GM23248 (cell line): Measurements from ENCODE around the gene CEP63. TPM values are rescaled to one million over a fixed set of nuclear protein-coding genes. Genes with fewer than 3 reads are reported as not detected.

Source experiments
- DNase-seq: peaks from one replicate; pipeline ENCODE4 v3.0.0-alpha.2; 2015
- H2AFZ ChIP-seq: fragments of 200-600 bp; sonication (generic); 2 replicates; pipeline ENCODE4 v1.6.1; 2016; ENCODE audit warnings: antibody characterized with exemption
- H3F3A ChIP-seq: fragments of 200-600 bp; sonication (generic); 2 replicates; pipeline ENCODE4 v1.6.1; 2016; ENCODE audit warnings: mild to moderate bottlenecking, antibody characterized with exemption, mixed run types; ENCODE audit not compliant: insufficient read depth
- H3K27ac ChIP-seq: fragments of 200-600 bp; sonication (generic); 2 replicates; pipeline ENCODE4 v1.5.1; 2016; ENCODE audit warnings: mild to moderate bottlenecking
- H3K27me3 ChIP-seq: fragments of 200-600 bp; sonication (generic); replicated peaks from 2 replicates; pipeline ENCODE4 v1.6.1; 2016; ENCODE audit warnings: mild to moderate bottlenecking; ENCODE audit not compliant: insufficient read depth
- H3K36me3 ChIP-seq: fragments of 200-600 bp; sonication (generic); 2 replicates; pipeline ENCODE4 v1.6.1; 2016; ENCODE audit warnings: low read depth, mild to moderate bottlenecking
- H3K4me1 ChIP-seq: fragments of 200-600 bp; sonication (generic); 2 replicates; pipeline ENCODE4 v1.6.1; 2016; ENCODE audit warnings: mild to moderate bottlenecking; ENCODE audit not compliant: insufficient read depth
- H3K4me2 ChIP-seq: fragments of 200-600 bp; sonication (generic); one replicate; pipeline ENCODE4 v1.6.1; 2016; ENCODE audit warnings: mild to moderate bottlenecking; ENCODE audit not compliant: unreplicated experiment
- H3K4me3 ChIP-seq: fragments of 200-600 bp; sonication (generic); 2 replicates; pipeline ENCODE4 v1.5.1; 2016; ENCODE audit warnings: mild to moderate bottlenecking
- H3K79me2 ChIP-seq: fragments of 200-600 bp; sonication (generic); 2 replicates; pipeline ENCODE4 v1.6.1; 2016; ENCODE audit warnings: mild to moderate bottlenecking; ENCODE audit not compliant: insufficient read depth
- H3K9ac ChIP-seq: fragments of 200-600 bp; sonication (generic); 2 replicates; pipeline ENCODE4 v1.6.1; 2016; ENCODE audit warnings: mild to moderate bottlenecking
- H3K9me2 ChIP-seq: fragments of 200-600 bp; sonication (generic); 2 replicates; pipeline ENCODE4 v1.6.1; 2016; ENCODE audit warnings: mixed run types, mild to moderate bottlenecking, moderate library complexity; ENCODE audit not compliant: insufficient read depth
- H3K9me3 ChIP-seq: fragments of 200-600 bp; sonication (generic); one replicate; pipeline ENCODE4 v1.6.1; 2017; ENCODE audit warnings: low read depth
- H4K20me1 ChIP-seq: fragments of 200-600 bp; sonication (generic); 2 replicates; pipeline ENCODE4 v1.6.0; 2016; ENCODE audit not compliant: insufficient read depth
- EZH2 ChIP-seq: fragments of 200-600 bp; sonication (generic); IDR thresholded peaks from 2 replicates; pipeline ENCODE4 v1.6.1; 2018; ENCODE audit warnings: antibody characterized with exemption, mild to moderate bottlenecking; ENCODE audit not compliant: insufficient read depth, poor library complexity, severe bottlenecking
- EZH2phosphoT487 ChIP-seq: fragments of 200-600 bp; sonication (generic); IDR thresholded peaks from 2 replicates; pipeline ENCODE4 v1.6.1; 2018; ENCODE audit warnings: antibody characterized with exemption, moderate library complexity, mild to moderate bottlenecking, low read depth; ENCODE audit not compliant: insufficient read depth
- WGBS, 2 experiments: methylation state at CpG; one replicate each; pipeline ENCODE4 v1.1.6; 2015 to 2017; ENCODE audit warnings: low lambda C conversion rate in 2 of 2, low coverage in 1 of 2; ENCODE audit errors: missing lambda C conversion rate in 2 of 2; 5-methylcytosine and 5-hydroxymethylcytosine counted together
- in situ Hi-C: fragments of 300-500 bp; cut with MboI; formaldehyde crosslinking; loops from 2 replicates; pipeline ENCODE4 v1.15.0; 2020
- polyA plus RNA-seq: library from polyadenylated mRNA; unstranded; fragments of >200 nt; fragmentation: Nextera tagmentation; extraction: Ambion mirVana; gene quantifications from 2 replicates; pipeline ENCODE4 v1.2.1, GENCODE V29; 2016
- total RNA-seq: library from RNA; depleted of rRNA; stranded (reverse); fragments of >200 nt; shearing (Covaris generic); gene quantifications from 2 replicates; pipeline ENCODE4 v1.2.3, GENCODE V29; 2014

Gene CEP63
- total and polyA plus RNA-seq, 2 experiments from 2014 or later = 21.0 to 29.7 TPM

DNA sequence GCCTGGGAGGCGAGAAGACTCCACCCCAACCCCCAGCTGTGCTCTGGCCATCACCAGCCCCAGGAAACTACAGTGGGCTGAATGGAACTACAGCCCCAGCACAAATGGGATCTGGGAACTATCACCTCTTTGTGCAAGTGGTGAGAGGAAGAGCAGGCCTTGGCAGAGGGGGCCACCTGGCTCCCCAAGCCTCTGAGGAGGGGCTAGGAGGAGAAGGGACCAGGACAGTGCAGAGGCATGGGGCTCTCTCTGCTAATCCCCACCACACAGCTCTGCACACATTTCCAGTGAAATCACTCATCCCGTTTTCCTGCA lies 133.4 kb downstream of the CEP63 start:
- no peak overlapping the region for H3K4me2 ChIP-seq
- H2AFZ ChIP-seq = no peak overlapping the region
- H3K9ac ChIP-seq = no peak overlapping the region
- no peaks in the 10 kb centered on the region for H3K9me2 ChIP-seq
- WGBS, 2 experiments = 94 to 100% methylated on average over 2 of the region's 2 CpGs
- no peaks in the 10 kb centered on the region for H3F3A ChIP-seq
- H3K9me3 ChIP-seq = no peaks in the 10 kb centered on the region
- TF ChIP-seq EZH2phosphoT487 (no peak), EZH2 (no peak)
- H3K27me3 ChIP-seq = no peaks in the 10 kb centered on the region
- H3K4me3 ChIP-seq = no peak overlapping the region
- H3K36me3 ChIP-seq = no peaks in the 10 kb centered on the region
- in situ Hi-C loops = loop anchor here (25.0 kb wide), 2 partner anchors 893 to 1268 kb away; no protein-coding TSS in a partner anchor
- no peaks in the 10 kb centered on the region for H4K20me1 ChIP-seq
- no peak for DNase-seq
- H3K4me1 ChIP-seq = no peaks in the 10 kb centered on the region
- H3K27ac ChIP-seq = no peak overlapping the region
- no peaks in the 10 kb centered on the region for H3K79me2 ChIP-seq

DNA sequence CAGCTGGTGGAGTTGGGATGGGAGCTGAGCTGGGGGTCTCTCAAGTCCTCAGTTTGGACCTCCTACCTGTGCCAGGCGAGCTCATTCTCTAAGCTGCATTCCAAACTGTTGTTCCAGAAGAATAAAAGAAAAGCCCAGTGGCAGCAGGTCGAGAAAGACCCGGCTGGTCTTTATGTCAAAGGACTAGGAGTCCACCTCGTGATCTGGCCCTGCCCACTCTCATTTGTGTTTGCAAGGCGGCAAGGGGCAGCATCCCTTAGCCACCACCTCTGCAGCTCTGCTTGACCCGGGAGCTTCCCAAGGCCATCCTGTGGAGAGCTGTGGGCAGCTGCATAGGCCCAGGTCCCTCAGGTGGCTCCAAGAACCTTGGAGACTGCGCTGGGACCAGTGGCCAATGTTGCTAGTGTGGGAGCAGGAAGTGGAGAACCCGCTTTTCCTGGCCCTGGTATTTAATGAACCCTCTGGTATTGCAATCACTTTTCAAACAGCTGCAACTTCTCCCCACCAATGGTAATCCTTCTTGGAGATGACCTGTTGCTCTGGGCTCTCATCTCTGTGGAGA lies 134.1 kb downstream of the CEP63 start:
- Histone ChIP-seq H3K9me2 (no peaks in the 10 kb centered on the region), H4K20me1 (no peaks in the 10 kb centered on the region), H3K27me3 (no peaks in the 10 kb centered on the region), H3F3A (no peaks in the 10 kb centered on the region), H2AFZ (no peak overlapping the region), H3K9ac (no peak overlapping the region), H3K4me2 (no peak overlapping the region), H3K27ac (no peak overlapping the region), H3K36me3 (no peaks in the 10 kb centered on the region), H3K9me3 (no peaks in the 10 kb centered on the region), H3K79me2 (no peaks in the 10 kb centered on the region), H3K4me3 (no peak overlapping the region), H3K4me1 (no peaks in the 10 kb centered on the region)
- WGBS, 2 experiments = 77 to 83% methylated on average over 8 of the region's 8 CpGs
- TF ChIP-seq EZH2 = no peak
- TF ChIP-seq EZH2phosphoT487 = no peak
- DNase-seq = no peak
- in situ Hi-C loops = loop anchor here (25.0 kb wide), 2 partner anchors 892 to 1267 kb away; no protein-coding TSS in a partner anchor

DNA sequence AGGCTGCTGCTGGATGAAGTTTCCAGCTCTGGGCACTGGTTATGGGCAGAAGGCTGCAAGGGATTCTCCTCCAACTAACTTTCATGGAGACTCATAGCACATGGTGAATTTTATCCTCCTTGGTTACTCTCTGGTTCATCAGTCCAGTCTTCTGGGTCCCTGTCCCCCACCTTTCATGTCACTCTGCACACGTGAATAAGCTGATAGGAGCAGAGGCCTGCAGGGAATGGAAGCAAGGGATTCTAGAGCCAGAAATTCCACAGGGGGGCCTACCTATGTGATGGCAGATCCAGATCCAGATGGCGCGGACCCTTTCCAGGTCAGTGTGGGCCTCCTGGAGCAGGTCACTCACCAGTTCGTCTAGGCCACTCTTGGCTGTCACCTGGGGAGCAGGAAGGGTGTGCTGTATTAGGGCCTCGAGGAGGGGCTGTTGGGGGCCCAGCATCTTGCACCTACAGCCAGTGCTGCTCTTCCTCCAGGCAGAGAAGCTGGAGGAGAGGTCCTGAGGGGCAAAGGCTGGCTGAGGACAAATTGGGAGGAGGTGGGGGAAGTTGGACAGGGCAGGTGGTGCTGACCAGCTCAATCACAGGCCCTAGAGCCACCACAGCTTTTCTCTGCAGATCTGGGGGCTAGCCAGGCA lies 134.7 kb downstream of the CEP63 start:
- DNase-seq = no peak
- H3K9me3 ChIP-seq = no peaks in the 10 kb centered on the region
- in situ Hi-C loops = loop anchor here (25.0 kb wide), 2 partner anchors 892 to 1267 kb away; no protein-coding TSS in a partner anchor
- WGBS, 2 experiments = 71 to 74% methylated on average over 5 of the region's 5 CpGs
- no peaks in the 10 kb centered on the region for H3K36me3 ChIP-seq
- no peaks in the 10 kb centered on the region for H3F3A ChIP-seq
- TF ChIP-seq EZH2phosphoT487 = no peak
- no peak for TF ChIP-seq EZH2
- H3K4me1 ChIP-seq = no peaks in the 10 kb centered on the region
- no peak overlapping the region for H3K4me3 ChIP-seq
- H2AFZ ChIP-seq = no peak overlapping the region
- no peak overlapping the region for H3K9ac ChIP-seq
- H3K27me3 ChIP-seq = no peaks in the 10 kb centered on the region
- H4K20me1 ChIP-seq = no peaks in the 10 kb centered on the region
- H3K9me2 ChIP-seq = no peaks in the 10 kb centered on the region
- H3K4me2 ChIP-seq = no peak overlapping the region
- no peaks in the 10 kb centered on the region for H3K79me2 ChIP-seq
- H3K27ac ChIP-seq = no peak overlapping the region

DNA sequence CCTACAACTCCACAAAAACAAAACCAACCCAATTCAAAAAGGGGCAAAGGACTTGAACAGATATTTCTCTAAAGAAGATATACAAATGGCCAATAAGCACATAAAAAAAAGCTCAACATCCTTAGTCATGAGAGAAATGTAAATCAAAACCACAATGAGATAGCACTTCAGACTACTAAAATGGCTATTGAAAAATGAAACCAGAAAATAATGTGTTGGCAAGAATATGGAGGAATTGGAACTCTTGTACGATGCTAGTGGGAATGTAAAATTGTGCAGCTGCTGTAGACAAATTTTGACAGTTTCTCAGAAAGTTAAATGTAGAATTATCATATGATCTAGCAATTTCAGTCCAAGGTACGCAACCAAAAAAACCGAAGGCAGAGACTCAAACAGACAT lies 136.0 kb downstream of the CEP63 start:
- Histone ChIP-seq H3K4me1 (no peaks in the 10 kb centered on the region), H3K9me3 (no peaks in the 10 kb centered on the region), H3K27ac (no peak overlapping the region), H2AFZ (no peak overlapping the region), H3K27me3 (no peaks in the 10 kb centered on the region), H3F3A (no peaks in the 10 kb centered on the region), H3K4me2 (no peak overlapping the region), H3K36me3 (no peaks in the 10 kb centered on the region), H3K4me3 (no peak overlapping the region), H3K79me2 (no peaks in the 10 kb centered on the region), H4K20me1 (no peaks in the 10 kb centered on the region), H3K9me2 (no peaks in the 10 kb centered on the region), H3K9ac (no peak overlapping the region)
- TF ChIP-seq EZH2 = no peak
- no peak for TF ChIP-seq EZH2phosphoT487
- WGBS, 2 experiments = 48 to 53% methylated on average over 3 of the region's 3 CpGs
- in situ Hi-C loops = loop anchor here (25.0 kb wide), 2 partner anchors 890 to 1265 kb away; no protein-coding TSS in a partner anchor
- no peak for DNase-seq
